Activated T-helper 9 cell treated with anti-CD3 and anti-CD28 coated beads, Interleukin-2, amount 50 U/mL, for 16 hours (primary cell): ENCODE data around the gene PLEKHG3.

Experiments used
- DNase-seq: peaks from one replicate; pipeline ENCODE4 v3.0.0-alpha.2; 2020; ENCODE audit warnings: low read depth

PLEKHG3 gene

GRCh38 chr14:64763801-64764621 lies 59.8 kb downstream of the PLEKHG3 start:
- no peak for DNase-seq

GRCh38 chr14:64764641-64765520 lies 60.7 kb downstream of the PLEKHG3 start:
- peak; percentile 57 for DNase-seq

DNA sequence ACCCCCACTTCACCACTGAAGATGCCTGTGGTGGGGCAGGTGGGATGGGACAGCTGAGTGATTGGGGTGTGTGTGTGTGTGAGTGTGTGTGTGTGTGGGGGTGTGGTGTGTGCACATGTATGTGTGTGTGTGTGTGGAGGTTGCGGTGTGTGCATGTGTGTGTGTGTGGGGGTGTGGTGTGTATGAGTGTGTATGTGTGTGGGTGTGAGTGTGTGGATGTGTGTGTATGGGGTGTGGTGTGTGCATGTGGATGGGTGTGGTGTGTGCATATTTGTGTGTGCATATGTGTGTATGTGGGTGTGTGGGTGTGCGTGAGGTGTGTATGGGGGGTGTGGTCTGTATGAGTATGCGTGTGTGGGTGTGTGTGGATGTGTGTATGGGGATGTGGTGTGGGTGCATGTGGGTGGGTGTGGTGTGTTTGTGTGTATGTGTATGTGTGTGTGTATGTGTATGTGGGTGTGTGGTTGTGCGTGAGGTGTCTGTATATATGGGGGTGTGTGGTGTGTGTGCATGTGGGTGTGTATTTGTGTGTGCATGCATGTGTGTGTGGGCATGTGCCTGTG lies 61.6 kb downstream of the PLEKHG3 start:
- DNase-seq: no peak

DNA sequence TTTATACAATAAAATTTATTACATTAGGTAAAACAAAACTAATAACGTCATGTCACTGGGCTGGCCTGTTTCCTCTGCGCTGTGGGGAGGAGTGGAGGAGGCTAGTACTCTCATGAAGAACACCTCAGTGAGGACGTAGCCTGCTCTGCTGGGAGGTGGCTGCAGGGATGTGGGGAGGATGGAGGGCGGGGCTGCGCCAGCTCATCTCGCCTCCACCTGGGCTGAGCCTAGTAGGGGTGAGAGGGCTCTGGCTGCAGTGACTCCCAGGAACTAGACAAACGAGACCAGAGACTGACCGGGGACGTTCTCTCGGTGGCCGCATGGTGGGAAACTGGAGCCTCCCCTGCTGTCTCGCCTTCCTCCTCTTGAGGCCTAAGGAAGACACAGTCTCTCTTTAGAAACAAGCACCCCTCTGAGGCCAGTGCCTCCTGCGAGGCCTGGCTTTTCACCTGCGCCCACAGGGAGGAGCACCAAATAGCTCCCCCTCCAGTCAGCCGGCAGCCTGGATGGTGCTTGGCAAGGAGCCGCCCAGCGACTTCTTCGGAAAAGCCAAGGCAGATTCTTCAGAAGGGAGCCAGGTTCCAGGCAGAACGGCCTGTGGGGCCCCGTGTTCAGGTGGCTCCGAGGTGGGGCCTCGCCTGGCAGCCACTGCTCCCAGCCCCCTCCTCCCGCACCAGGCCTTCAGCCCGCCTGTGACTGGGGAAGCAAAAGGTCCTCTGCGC lies 62.4 kb downstream of the PLEKHG3 start:
- DNase-seq: no peak

GRCh38 chr14:64767215-64767964 lies 63.2 kb downstream of the PLEKHG3 start:
- DNase-seq: no peak

DNA sequence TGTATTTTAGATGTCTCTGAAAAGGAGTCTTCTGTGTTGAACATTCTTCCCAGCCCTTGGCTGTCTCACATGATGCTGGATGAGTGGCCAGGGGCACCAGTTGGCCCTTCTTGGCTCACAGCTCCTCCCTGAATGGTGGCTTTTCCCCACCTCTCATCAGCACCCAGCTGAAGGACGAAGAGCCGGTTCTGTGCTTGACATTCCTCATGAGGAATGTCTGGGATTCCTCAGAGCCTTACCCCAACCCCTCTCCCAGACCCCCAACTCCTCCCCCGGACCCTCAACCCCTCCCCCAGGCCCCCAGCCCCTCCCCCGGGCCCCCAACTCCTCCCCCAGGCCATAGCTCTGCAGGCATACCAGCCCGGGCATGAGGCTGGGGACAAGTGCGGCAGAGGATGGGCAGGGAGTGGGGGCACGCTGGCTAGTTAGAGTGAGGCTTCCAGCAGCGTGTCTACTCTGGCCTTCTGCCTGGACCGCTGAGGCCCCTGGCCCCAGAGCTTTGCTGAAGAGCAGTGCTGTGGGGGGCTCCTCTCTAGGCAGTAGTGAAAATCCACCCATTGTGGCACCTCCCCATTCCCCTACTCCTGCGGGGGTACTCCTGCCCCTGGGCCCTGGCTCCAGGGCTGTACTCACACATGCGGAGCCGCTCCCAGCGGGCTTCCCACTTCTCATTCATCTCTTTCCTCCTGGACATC lies 64.3 kb downstream of the PLEKHG3 start:
- no peak for DNase-seq

DNA sequence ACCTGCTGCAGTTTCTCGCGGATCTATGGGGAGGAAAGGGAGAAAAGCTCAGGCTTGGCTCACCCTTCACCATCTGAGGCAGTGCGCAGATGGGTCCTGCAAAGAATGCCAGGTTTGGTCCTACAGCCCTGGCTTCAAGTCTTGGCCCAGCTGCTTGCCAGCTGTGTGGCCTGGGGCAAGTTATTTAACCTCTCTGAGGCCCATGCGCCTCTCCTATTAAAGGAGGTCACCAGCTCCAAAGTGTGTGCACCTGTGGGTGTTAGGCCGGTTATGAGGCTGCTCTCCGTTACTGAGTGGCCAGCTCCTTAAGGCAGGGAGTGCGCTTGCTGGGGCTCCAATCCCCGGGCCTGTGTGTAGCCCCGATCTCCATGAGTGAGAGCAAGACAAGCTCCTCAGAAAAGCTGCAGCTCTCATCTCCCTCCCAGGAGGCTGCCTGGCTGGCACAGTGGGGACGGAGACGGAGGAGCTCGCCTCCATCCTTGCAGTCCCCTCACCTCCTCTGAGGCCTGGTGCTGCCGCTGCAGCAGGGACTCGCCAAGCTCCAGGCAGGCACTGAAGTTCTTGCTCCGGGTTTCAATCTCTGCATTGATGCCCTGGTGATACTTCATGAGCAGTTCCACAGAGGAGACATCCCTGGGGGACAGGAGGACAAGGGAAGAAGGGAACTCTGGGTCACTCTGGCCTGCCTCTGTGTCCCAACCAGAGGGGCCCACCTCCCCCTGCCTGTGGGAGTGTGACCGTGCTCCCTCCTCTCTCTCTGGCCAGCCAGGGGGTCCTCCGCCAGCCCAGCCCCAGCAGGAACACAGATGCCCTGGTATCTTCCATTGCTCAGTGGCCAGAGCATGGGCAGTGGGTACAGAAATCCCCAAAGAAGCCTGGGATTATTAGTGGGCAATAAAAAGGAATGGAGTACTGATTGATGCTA lies 65.1 kb downstream of the PLEKHG3 start:
- no peak for DNase-seq

- no peak for DNase-seq
Observed at GRCh38 chr14:64770751-64771150, 66.5 kb downstream of the PLEKHG3 start.

DNA sequence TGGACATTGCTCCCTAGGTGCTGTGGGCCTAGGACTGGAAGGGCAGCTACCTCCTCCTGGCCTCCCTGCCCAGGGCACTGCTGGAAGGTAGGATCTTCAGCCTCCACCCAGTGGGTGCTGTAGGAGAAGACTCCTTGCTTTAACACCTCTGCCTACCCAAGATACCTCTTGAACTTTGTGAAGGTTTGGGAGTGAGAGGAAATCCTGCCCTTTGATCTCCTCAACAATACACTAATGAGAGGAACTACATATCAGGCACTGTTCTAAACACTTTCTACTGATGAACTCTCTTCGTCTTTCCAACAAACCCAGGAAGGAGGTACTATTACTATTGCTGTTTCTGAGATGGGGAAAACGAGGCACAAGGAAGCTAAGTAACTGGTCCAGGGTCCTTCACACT lies 66.9 kb downstream of the PLEKHG3 start:
- no peak for DNase-seq

DNA sequence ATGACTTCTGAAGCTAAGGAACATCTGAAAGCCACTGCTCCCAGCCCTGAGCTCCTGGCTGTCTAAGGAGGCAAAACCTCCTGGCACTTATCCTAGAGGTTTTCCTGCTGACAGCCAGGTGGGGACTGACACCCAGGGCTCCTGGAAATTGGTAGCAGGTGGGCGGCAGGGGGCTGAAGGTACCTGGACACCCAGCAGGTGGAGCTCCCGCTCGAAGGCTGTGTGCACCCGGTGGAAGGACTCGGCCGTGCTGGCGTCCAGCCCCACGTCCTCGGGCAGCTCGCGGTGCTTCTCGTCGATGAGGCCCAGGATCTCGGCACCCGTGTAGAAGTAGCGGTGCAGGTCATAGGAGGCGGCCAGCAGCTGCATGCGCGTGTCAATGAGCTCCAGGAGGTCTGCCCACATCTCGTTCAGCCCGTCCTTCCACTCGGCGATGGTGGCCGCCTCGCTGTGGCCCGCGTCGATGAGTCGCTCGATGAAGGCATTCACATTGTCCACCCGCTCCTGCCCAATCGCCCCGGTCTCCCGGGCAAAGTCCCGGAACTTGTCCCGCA lies 68.2 kb downstream of the PLEKHG3 start:
- no peak for DNase-seq

- DNase-seq: no peak
Observed at GRCh38 chr14:64773046-64773445, 68.8 kb downstream of the PLEKHG3 start.

GRCh38 chr14:64773577-64773976 lies 69.4 kb downstream of the PLEKHG3 start:
- no peak for DNase-seq

GRCh38 chr14:64774272-64774671 lies 70.0 kb downstream of the PLEKHG3 start:
- DNase-seq: no peak

GRCh38 chr14:64775081-64775777 lies 71.0 kb downstream of the PLEKHG3 start:
- no peak for DNase-seq

- no peak for DNase-seq
Observed at GRCh38 chr14:64777461-64777860, 73.2 kb downstream of the PLEKHG3 start.

GRCh38 chr14:64778104-64778754 lies 74.0 kb downstream of the PLEKHG3 start:
- DNase-seq: no peak

- DNase-seq: no peak
Observed at GRCh38 chr14:64779472-64779871, 75.2 kb downstream of the PLEKHG3 start.

DNA sequence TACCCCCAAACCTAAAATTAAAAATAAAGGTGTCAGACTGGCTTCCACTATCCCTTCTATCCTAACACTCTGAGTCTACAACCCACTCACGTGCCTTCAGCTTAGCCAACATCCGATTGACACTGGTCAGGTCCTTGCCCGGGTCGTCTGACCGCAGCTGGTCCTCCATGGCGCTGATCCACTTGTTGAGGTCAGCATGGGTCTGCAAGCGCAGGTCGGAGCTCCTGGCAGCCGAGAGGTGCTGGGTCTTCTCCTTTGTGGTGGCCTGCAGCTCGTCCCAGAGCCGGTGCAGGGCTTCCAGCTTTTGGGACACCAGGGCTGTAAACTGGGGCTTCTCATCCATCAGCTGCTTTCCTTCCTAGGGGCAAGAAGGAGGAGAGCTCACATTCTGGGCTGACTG lies 78.0 kb downstream of the PLEKHG3 start:
- no peak for DNase-seq
